GM12878 (cell line): ENCODE results near the gene ERVK3-1. TPM values are rescaled to one million over a fixed set of nuclear protein-coding genes. Genes with fewer than 3 reads are reported as not detected.
A peak's percentile ranks its signal among the peaks of the same experiment; 100 is the strongest.

Experiments used
- ATAC-seq: fragments of 200-7000 bp; cut with Tn5 transposase; 3 replicates; pipeline ENCODE4 v1.9.1; 2020; ENCODE audit warnings: mild to moderate bottlenecking, moderate library complexity
- BruUV-seq: library from RNA; stranded (reverse); fragments of 400-500 nt; replicated peaks from 2 replicates; lab custom pipeline; 2021; lab: Mats Ljungman, UMichigan
- CTCF ChIA-PET: fragments of 300-600 bp; sonication (Branson Sonifier 250); formaldehyde crosslinking; extraction: SDS; loops from one replicate; lab custom pipeline; 2021; ENCODE audit warnings: inconsistent platforms; lab: Yijun Ruan, JAX
- POLR2A ChIA-PET: fragments of 350-600 bp; formaldehyde crosslinking; extraction: SDS; loops from one replicate; lab custom pipeline; 2021; ENCODE audit warnings: inconsistent platforms; lab: Charles Lee
- RAD21 ChIA-PET: fragments of 300-600 bp; sonication (Branson Sonifier 250); formaldehyde crosslinking; loops from one replicate; lab custom pipeline; 2023; ENCODE audit warnings: antibody characterized with exemption; ENCODE audit not compliant: unreplicated experiment; lab: Charles Lee
- SMC1A ChIA-PET: fragments of 300-600 bp; sonication (Branson Sonifier 250); formaldehyde crosslinking; loops from one replicate; lab custom pipeline; 2023; ENCODE audit not compliant: unreplicated experiment, uncharacterized antibody; lab: Charles Lee
- DNase-seq: peaks from one replicate; pipeline ENCODE4 v3.0.0-alpha.2; 2011; ENCODE audit warnings: low read depth, low spot score
- FAIRE-seq: peaks from 3 replicates; lab custom pipeline; 2011; peaks lifted over from hg19 to GRCh38; lab: Jason Lieb, UNC
- H2AFZ ChIP-seq: 2 replicates; pipeline ENCODE4 v1.6.0; 2011; ENCODE audit warnings: low read depth, low read length, control low read depth; ENCODE audit not compliant: control insufficient read depth
- H3K27ac ChIP-seq: 2 replicates; pipeline ENCODE4 v1.5.1; 2011; ENCODE audit warnings: control low read depth; ENCODE audit not compliant: control insufficient read depth, insufficient read depth
- H3K27me3 ChIP-seq, 2 experiments: replicated peaks in 1 of 2; 2 replicates each; pipeline versions ENCODE4 v1.6.0 to v1.6.1; 2011; ENCODE audit warnings: low read length in 1 of 2; ENCODE audit not compliant: control insufficient read depth in 2 of 2, insufficient read depth in 2 of 2
- H3K36me3 ChIP-seq, 2 experiments: 2 replicates each; pipeline ENCODE4 v1.5.1; 2011; ENCODE audit warnings: low read length in 1 of 2; ENCODE audit not compliant: control insufficient read depth in 2 of 2, insufficient read depth in 2 of 2
- H3K4me1 ChIP-seq: 2 replicates; pipeline ENCODE4 v1.6.1; 2011; ENCODE audit warnings: mild to moderate bottlenecking, low read length, moderate library complexity, mixed read lengths; ENCODE audit not compliant: control insufficient read depth, insufficient read depth
- H3K4me2 ChIP-seq: 2 replicates; pipeline ENCODE4 v1.6.0; 2011; ENCODE audit warnings: control low read depth; ENCODE audit not compliant: control insufficient read depth, insufficient read depth
- H3K4me3 ChIP-seq: fragments of 200-600 bp; sonication (generic); 2 replicates; pipeline ENCODE4 v1.5.1; 2016
- H3K79me2 ChIP-seq: 2 replicates; pipeline ENCODE4 v1.6.0; 2011; ENCODE audit warnings: low read length; ENCODE audit not compliant: control insufficient read depth, insufficient read depth
- H3K9ac ChIP-seq: 2 replicates; pipeline ENCODE4 v1.8.0; 2011; ENCODE audit warnings: low read length, control low read depth, mixed read lengths; ENCODE audit not compliant: control insufficient read depth, insufficient read depth
- H3K9me3 ChIP-seq: replicated peaks from 3 replicates; pipeline ENCODE4 v1.5.1; 2011; ENCODE audit warnings: mild to moderate bottlenecking, low read length; ENCODE audit not compliant: control insufficient read depth, insufficient read depth
- H4K20me1 ChIP-seq: 2 replicates; pipeline ENCODE4 v1.6.0; 2011; ENCODE audit not compliant: control insufficient read depth, insufficient read depth
- BCLAF1 ChIP-seq: fragments of 450-650 bp; IDR thresholded peaks from 2 replicates; pipeline ENCODE4 v1.6.1; 2017; ENCODE audit warnings: antibody characterized with exemption, mild to moderate bottlenecking, moderate library complexity
- ETV6 ChIP-seq, 2 experiments: fragments of 450-650 bp in 1 of 2; IDR thresholded peaks in 1 of 2; conservative IDR thresholded peaks in 1 of 2; 2 replicates each; pipeline ENCODE4 v1.6.1; 2014; ENCODE audit warnings: antibody characterized with exemption in 1 of 2, borderline replicate concordance in 1 of 2, low read depth in 1 of 2, mild to moderate bottlenecking in 1 of 2, moderate library complexity in 1 of 2
- HDGF ChIP-seq: fragments of 450-650 bp; IDR thresholded peaks from 2 replicates; pipeline ENCODE4 v1.6.1; 2016; ENCODE audit warnings: antibody characterized with exemption
- NFXL1 ChIP-seq: fragments of 450-650 bp; IDR thresholded peaks from 2 replicates; pipeline ENCODE4 v1.6.1; 2017; ENCODE audit warnings: antibody characterized with exemption, mild to moderate bottlenecking, borderline replicate concordance
- NFYB ChIP-seq: IDR thresholded peaks from 2 replicates; pipeline ENCODE4 v1.6.1; 2011; ENCODE audit warnings: low read depth, mild to moderate bottlenecking, low read length, improper control_type of control experiment, moderate library complexity; ENCODE audit not compliant: insufficient read depth
- PML ChIP-seq: IDR thresholded peaks from 2 replicates; pipeline ENCODE4 v1.6.1; 2012; ENCODE audit warnings: low read length, inconsistent platforms
- POLR2A ChIP-seq: IDR thresholded peaks from 2 replicates; pipeline ENCODE4 v1.6.1; 2011; ENCODE audit warnings: low read depth, mild to moderate bottlenecking, low read length
- RAD21 ChIP-seq: IDR thresholded peaks from 2 replicates; pipeline ENCODE4 v1.6.1; 2011; ENCODE audit warnings: mild to moderate bottlenecking, low read depth, low read length, moderate library complexity; ENCODE audit not compliant: insufficient read depth
- RAD51 ChIP-seq: fragments of 450-650 bp; IDR thresholded peaks from 2 replicates; pipeline ENCODE4 v1.6.1; 2016; ENCODE audit warnings: moderate library complexity, mild to moderate bottlenecking, inconsistent platforms
- RB1 ChIP-seq: fragments of 450-650 bp; formaldehyde crosslinking; IDR thresholded peaks from 2 replicates; pipeline ENCODE4 v1.6.1; 2017; ENCODE audit warnings: mild to moderate bottlenecking, borderline replicate concordance
- ZNF24 ChIP-seq: fragments of 450-650 bp; IDR thresholded peaks from 2 replicates; pipeline ENCODE4 v1.6.1; 2017; ENCODE audit warnings: antibody characterized with exemption, mild to moderate bottlenecking
- WGBS: methylation state at CpG from one replicate; pipeline ENCODE4 v1.1.6; 2016; ENCODE audit warnings: low lambda C conversion rate; ENCODE audit not compliant: insufficient replicate concordance, insufficient coverage; ENCODE audit errors: missing lambda C conversion rate; 5-methylcytosine and 5-hydroxymethylcytosine counted together
- in situ Hi-C: fragments of 300-500 bp; cut with MboI; formaldehyde crosslinking; loops from 9 replicates; pipeline ENCODE4 v1.14.3; 2018; ENCODE audit warnings: mixed read lengths
- intact Hi-C: fragments of 100-400 bp; cut with micrococcal nuclease; formaldehyde crosslinking; loops from one replicate; pipeline ENCODE4 v1.14.2; 2022; ENCODE audit not compliant: unreplicated experiment
- polyA plus RNA-seq, 11 experiments: library from polyadenylated mRNA; depleted of rRNA in 4 of 11; unstranded in 6 of 11; stranded (reverse) in 5 of 11; fragments of >200 nt; fragmentation: Nextera tagmentation in 4 of 11; fragmentation: Illumina TruSeq in 1 of 11; extraction: Ambion mirVana in 4 of 11; extraction: Trizol in 1 of 11; gene quantifications; 1 replicate in 1 of 11; 2 replicates in 10 of 11; pipeline versions ENCODE4 v1.2.1 to v1.2.3, GENCODE V29; 2011 to 2016; ENCODE audit warnings: inconsistent platforms in 2 of 11, missing spikeins in 2 of 11, low read depth in 1 of 11
- total RNA-seq, 4 experiments: library from RNA; depleted of rRNA in 3 of 4; stranded (reverse); fragments of >200 nt in 3 of 4; fragmentation: Illumina TruSeq in 1 of 4; extraction: Trizol in 1 of 4; gene quantifications; 2 replicates each; pipeline versions ENCODE4 v1.2.1 to v1.2.3, GENCODE V29; 2013 to 2021
- TF ChIP-seq, protein P1 (sequence below): fragments of 450-650 bp; IDR thresholded peaks from 2 replicates; pipeline ENCODE4 v1.6.1; 2018; ENCODE audit warnings: borderline replicate concordance, mild to moderate bottlenecking; ENCODE audit not compliant: partially characterized antibody
- TF ChIP-seq, protein P2 (sequence below): IDR thresholded peaks from 2 replicates; pipeline ENCODE4 v1.6.1; 2012; ENCODE audit warnings: low read depth, low read length, improper control_type of control experiment

Gene ERVK3-1
- total and polyA plus RNA-seq, 10 of the 15 experiments (the other 5 are each of a cell fraction or from before 2014, with no cell fraction given): 59.3 to 172 (median 95.8) TPM

DNA sequence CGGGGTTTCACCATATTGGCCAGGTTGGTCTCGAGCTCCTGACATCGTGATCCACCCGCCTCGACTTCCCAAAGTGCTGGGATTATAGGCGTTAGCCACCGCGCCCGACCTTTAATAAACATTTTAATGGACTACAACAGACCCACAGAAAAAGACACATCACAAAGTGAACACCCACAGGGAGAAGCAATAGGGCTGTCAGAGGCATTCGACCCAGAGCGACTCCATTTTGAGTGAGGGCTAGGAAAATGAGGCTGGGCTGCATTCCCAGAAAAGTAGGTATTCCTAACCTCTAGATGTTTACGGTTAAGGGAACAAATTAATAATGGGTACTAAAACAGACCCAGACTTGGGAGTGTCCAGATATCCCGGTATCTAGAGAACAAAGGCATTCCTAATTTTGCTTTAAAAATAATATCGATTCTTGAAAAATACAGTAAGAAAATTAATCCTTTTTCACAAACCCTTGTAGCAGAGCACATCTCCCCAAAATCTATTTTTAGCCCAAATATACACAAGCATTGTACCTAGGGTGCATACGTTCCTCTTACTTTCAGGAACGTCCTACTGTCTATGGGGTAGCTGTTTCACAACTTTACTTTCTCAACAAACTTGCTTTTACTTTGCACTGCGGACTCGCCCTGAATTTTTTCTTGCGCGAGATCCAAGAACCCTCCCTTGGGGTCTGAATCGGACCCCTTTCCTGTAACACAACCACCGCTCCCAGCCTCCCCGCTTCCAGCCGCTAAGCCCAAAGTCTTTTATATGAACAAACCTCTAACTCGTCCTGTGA, 27.2 kb upstream of the ERVK3-1 start (continued):
- no peak for TF ChIP-seq BCLAF1
- TF ChIP-seq RAD51: no peak

DNA sequence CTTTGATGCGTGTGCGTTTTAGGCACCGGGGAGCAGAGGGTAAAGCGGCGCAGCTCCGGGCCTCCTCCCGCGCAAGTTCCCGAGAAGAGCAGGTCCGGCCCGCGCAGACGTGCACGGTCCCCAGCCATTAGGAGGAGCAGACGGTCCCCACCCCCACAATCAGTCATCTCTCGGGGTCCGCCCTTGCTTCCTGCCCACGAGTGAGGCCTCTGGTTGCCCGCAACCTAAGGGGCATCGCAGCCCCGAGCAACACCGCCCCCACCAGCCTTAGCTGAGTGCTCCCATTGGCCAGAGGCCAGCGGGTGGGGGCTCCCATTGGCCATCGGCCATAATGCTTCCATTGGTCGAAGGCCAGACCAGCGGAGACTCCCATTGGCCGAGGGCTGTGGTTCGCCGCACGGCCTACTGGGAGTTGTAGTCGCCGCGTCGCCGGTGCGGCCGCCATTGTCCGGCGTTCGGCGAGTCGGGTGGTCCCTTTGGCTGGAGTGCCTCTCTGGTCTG, 26.6 kb upstream of the ERVK3-1 start, which contains the start of gene ZNF8:
Gene ZNF8 (plus strand): TSS at position 415 of the 501 bp plus-strand sequence. CDS start 127 bp downstream, outside the sequence.
- Histone ChIP-seq H4K20me1 (no peaks in the 10 kb centered on the region), H3K9ac (peak within 1 kb of the TSS; percentile 84), H3K27me3 (no peaks in the 10 kb centered on the region), H3K4me1 (no peaks in the 10 kb centered on the region; the same call in 1 of the 2 replicates), H3K9me3 (peaks cover 4% of the 10 kb centered on the region), H3K36me3 (no peaks in the 10 kb centered on the region), H3K4me3 (peak within 1 kb of the TSS; percentile 83), H3K79me2 (peaks cover 18% of the 10 kb centered on the region), H2AFZ (peak within 1 kb of the TSS; percentile 88), H3K27ac (peak within 1 kb of the TSS; percentile 70), H3K4me2 (peak within 1 kb of the TSS; percentile 93)
- CTCF ChIA-PET: no interaction called here
- FAIRE-seq: peak; percentile 91
- under 1% methylated on average over 42 of the region's 42 CpGs for WGBS
- in situ Hi-C loops: loop anchor here (10.0 kb wide), 1 partner anchor 1864 kb away; no protein-coding TSS in a partner anchor
- no TSS peak for BruUV-seq
- peak; percentile 93 for DNase-seq
- POLR2A ChIA-PET: interaction anchor here (0.6 to 1.1 kb wide), 6 partner anchors 9 to 241 kb away, joined by 3 to 5 read pairs (median 3); partner anchors contain the start of gene ZBTB45
- peak; percentile 99 for ATAC-seq
- RAD21 ChIA-PET: interaction anchor here (0.9 kb wide), 1 partner anchor 161 kb away, joined by 3 read pairs; the partner anchor contains the start of gene ZNF132
- SMC1A ChIA-PET: interaction anchor here (0.6 to 1.0 kb wide), 2 partner anchors 22 to 71 kb away, joined by 3 to 4 read pairs; no protein-coding TSS in a partner anchor
- intact Hi-C loops: loop anchor here (2.0 kb wide), 1 partner anchor 532 kb away; the partner anchor contains the start of gene ZNF776
- TF ChIP-seq HDGF: peak; percentile 95
- TF ChIP-seq ZNF24: no peak
- TF ChIP-seq RAD21: no peak
- no peak; the same call in 1 of the 2 replicates for TF ChIP-seq RB1
- peak; percentile 92 for TF ChIP-seq POLR2A
- TF ChIP-seq PML: peak; percentile 94
- TF ChIP-seq, protein P1, sequence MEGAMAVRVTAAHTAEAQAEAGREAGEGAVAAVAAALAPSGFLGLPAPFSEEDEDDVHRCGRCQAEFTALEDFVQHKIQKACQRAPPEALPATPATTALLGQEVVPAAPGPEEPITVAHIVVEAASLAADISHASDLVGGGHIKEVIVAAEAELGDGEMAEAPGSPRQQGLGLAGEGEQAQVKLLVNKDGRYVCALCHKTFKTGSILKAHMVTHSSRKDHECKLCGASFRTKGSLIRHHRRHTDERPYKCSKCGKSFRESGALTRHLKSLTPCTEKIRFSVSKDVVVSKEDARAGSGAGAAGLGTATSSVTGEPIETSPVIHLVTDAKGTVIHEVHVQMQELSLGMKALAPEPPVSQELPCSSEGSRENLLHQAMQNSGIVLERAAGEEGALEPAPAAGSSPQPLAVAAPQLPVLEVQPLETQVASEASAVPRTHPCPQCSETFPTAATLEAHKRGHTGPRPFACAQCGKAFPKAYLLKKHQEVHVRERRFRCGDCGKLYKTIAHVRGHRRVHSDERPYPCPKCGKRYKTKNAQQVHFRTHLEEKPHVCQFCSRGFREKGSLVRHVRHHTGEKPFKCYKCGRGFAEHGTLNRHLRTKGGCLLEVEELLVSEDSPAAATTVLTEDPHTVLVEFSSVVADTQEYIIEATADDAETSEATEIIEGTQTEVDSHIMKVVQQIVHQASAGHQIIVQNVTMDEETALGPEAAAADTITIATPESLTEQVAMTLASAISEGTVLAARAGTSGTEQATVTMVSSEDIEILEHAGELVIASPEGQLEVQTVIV: no peak
- TF ChIP-seq ETV6 (conservative IDR thresholded peaks at IDR 0.05 in 1 of 2, IDR thresholded peaks at IDR 0.05 in 1 of 2; ENCODE audit: borderline replicate concordance in 1 of 2, low read depth in 1 of 2): no peak
- TF ChIP-seq NFYB: peak; percentile 98
- TF ChIP-seq, protein P2, sequence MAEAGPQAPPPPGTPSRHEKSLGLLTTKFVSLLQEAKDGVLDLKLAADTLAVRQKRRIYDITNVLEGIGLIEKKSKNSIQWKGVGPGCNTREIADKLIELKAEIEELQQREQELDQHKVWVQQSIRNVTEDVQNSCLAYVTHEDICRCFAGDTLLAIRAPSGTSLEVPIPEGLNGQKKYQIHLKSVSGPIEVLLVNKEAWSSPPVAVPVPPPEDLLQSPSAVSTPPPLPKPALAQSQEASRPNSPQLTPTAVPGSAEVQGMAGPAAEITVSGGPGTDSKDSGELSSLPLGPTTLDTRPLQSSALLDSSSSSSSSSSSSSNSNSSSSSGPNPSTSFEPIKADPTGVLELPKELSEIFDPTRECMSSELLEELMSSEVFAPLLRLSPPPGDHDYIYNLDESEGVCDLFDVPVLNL: no peak
- TF ChIP-seq NFXL1: no peak
